ENCODE measurements around the gene STK39.

Gene STK39

GRCh38 chr2:168191955-168192785 is 55.2 kb downstream of the STK39 start:
- no peak for TF ChIP-seq CTCF (IDR thresholded peaks at IDR 0.05; ENCODE audit: borderline replicate concordance, insufficient read depth, low read depth, low read length)

GRCh38 chr2:168190590-168191336 is 56.6 kb downstream of the STK39 start:
- H3K4me3 ChIP-seq (ENCODE audit: low read depth, low read length) = no peak overlapping the region
- no peak for TF ChIP-seq CTCF (IDR thresholded peaks at IDR 0.05; ENCODE audit: borderline replicate concordance, insufficient read depth, low read depth, low read length)

More at GRCh38 chr2:168191955-168192785, 55.2 kb downstream of the STK39 start:
- no peak overlapping the region for H3K4me3 ChIP-seq (ENCODE audit: low read depth, low read length)

GRCh38 chr2:168189835-168190569 is 57.4 kb downstream of the STK39 start:
- no peak overlapping the region for H3K4me3 ChIP-seq (ENCODE audit: low read depth, low read length)
- TF ChIP-seq CTCF (IDR thresholded peaks at IDR 0.05; ENCODE audit: borderline replicate concordance, insufficient read depth, low read depth, low read length) = no peak

- no peak for TF ChIP-seq CTCF (IDR thresholded peaks at IDR 0.05; ENCODE audit: borderline replicate concordance, insufficient read depth, low read depth, low read length)
- no peak overlapping the region for H3K4me3 ChIP-seq (ENCODE audit: low read depth, low read length)
Measured at GRCh38 chr2:168188002-168188401, 59.4 kb downstream of the STK39 start.

GRCh38 chr2:168186452-168186851 is 60.9 kb downstream of the STK39 start:
- TF ChIP-seq CTCF (IDR thresholded peaks at IDR 0.05; ENCODE audit: borderline replicate concordance, insufficient read depth, low read depth, low read length) = no peak
- H3K4me3 ChIP-seq (ENCODE audit: low read depth, low read length) = no peak overlapping the region

GRCh38 chr2:168185583-168186274 is 61.7 kb downstream of the STK39 start:
- TF ChIP-seq CTCF (IDR thresholded peaks at IDR 0.05; ENCODE audit: borderline replicate concordance, insufficient read depth, low read depth, low read length) = no peak
- H3K4me3 ChIP-seq (ENCODE audit: low read depth, low read length) = no peak overlapping the region
